Left lung (tissue), 10 donors: Measurements from ENCODE around the gene TAL1. TPM values are rescaled to one million over a fixed set of nuclear protein-coding genes. Genes with fewer than 3 reads are reported as not detected.

Experiments
- ATAC-seq: fragments of 200-7000 bp; cut with Tn5 transposase; one replicate; pipeline ENCODE4 v1.9.1; 2020; ENCODE audit warnings: moderate library complexity
- DNase-seq, 4 donors: peaks; one replicate each; pipeline ENCODE4 v3.0.0-alpha.2; 2013 to 2020
- H3K27ac ChIP-seq, 2 donors: fragments of 200-600 bp; sonication (generic) in 1 of 2; one replicate each; pipeline versions ENCODE4 v1.5.0 to v1.8.0; 2020 to 2021
- H3K27me3 ChIP-seq, 2 donors: fragments of 200-600 bp; sonication (generic) in 1 of 2; one replicate each; pipeline versions ENCODE4 v1.5.0 to v1.8.0; 2020 to 2021
- H3K36me3 ChIP-seq, 2 donors: fragments of 200-600 bp; sonication (generic) in 1 of 2; one replicate each; pipeline versions ENCODE4 v1.5.0 to v1.8.0; 2020 to 2021
- H3K4me1 ChIP-seq, 2 donors: fragments of 200-600 bp; one replicate each; pipeline ENCODE4 v1.8.0; 2021
- H3K4me3 ChIP-seq, 2 donors: fragments of 200-600 bp; sonication (generic) in 1 of 2; one replicate each; pipeline versions ENCODE4 v1.5.0 to v1.8.0; 2020 to 2021; ENCODE audit warnings: mild to moderate bottlenecking in 1 of 2
- H3K9me3 ChIP-seq, 2 donors: fragments of 200-600 bp; sonication (generic) in 1 of 2; one replicate each; pipeline versions ENCODE4 v1.5.0 to v1.8.0; 2020 to 2021
- intact Hi-C, 2 donors: fragments of 100-400 bp; cut with DNase I; formaldehyde crosslinking; loops; one replicate each; pipeline versions ENCODE4 v1.11.2 to v1.14.2; 2022
- polyA plus RNA-seq, 6 donors: library from polyadenylated mRNA; unstranded; fragments of 120-200 nt; gene quantifications; one replicate each; pipeline ENCODE4 v1.2.1, GENCODE V29; 2013; ENCODE audit not compliant: insufficient read length in 6 of 6
- total RNA-seq, 2 donors: library from RNA; stranded (reverse); fragmentation: NEBNext Ultra II Directional; extraction: Animal tissue kit (Norgen Biotek cat#: 25700); gene quantifications; one replicate each; pipeline ENCODE4 v1.2.1, GENCODE V29; 2021
- TF ChIP-seq, protein P1 (sequence below), 2 donors: fragments of 200-600 bp; sonication (generic) in 1 of 2; IDR thresholded peaks; one replicate each; pipeline versions ENCODE4 v1.5.0 to v1.8.0; 2021; ENCODE audit warnings: antibody characterized with exemption in 2 of 2
- donor health status: DM: no; HTN: yes; CAD: no.
- donor health status: DM: no; HTN: no; CAD: no.

Gene TAL1
- total and polyA plus RNA-seq, 8 donors: 8.4 to 13.3 (median 9.5) TPM

DNA sequence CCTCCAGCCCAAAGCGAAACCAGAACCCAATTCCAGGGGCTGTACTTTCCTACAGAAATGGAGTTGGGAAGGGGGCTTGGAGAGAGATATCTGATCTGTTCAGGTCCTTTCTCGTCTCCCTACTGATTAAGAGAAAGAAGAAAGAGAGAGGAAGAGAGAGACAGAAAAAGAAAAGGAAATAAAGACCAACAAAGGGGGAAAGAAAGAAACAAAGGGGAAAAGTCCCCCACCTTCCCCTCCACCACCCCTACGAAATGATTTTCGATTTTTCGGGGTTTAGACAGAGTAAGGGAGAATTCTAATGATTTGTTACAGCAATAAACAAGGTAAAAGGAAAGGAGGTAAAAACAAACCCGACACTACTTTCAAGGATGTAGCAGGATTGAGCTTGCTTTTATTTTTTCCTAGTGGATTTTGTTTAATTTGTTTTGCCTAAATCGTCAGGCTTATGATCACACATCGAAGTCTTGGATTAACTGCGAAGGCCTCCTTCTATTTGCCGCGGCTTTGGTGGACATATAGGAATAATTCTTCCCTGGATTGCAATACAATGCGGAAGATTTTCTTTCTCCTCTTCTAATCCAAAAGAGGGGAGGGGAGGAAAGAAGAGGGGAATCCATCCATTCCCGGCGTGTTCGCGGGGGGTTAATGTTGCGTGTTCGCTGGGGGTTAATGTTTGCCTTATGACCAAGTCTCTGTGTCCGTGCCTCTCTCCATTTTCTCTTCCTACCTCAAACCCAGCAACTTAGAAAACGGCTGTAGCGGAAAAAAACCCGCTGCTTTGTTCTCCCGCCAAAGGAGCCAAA, 1.9 kb downstream of the TAL1 start:
- H3K27ac ChIP-seq: peak overlapping the region; percentile 70 to 79
- H3K9me3 ChIP-seq: no peaks in the 10 kb centered on the region
- TF ChIP-seq, protein P1, sequence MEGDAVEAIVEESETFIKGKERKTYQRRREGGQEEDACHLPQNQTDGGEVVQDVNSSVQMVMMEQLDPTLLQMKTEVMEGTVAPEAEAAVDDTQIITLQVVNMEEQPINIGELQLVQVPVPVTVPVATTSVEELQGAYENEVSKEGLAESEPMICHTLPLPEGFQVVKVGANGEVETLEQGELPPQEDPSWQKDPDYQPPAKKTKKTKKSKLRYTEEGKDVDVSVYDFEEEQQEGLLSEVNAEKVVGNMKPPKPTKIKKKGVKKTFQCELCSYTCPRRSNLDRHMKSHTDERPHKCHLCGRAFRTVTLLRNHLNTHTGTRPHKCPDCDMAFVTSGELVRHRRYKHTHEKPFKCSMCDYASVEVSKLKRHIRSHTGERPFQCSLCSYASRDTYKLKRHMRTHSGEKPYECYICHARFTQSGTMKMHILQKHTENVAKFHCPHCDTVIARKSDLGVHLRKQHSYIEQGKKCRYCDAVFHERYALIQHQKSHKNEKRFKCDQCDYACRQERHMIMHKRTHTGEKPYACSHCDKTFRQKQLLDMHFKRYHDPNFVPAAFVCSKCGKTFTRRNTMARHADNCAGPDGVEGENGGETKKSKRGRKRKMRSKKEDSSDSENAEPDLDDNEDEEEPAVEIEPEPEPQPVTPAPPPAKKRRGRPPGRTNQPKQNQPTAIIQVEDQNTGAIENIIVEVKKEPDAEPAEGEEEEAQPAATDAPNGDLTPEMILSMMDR (IDR thresholded peaks at IDR 0.05): no peak
- intact Hi-C loops: no loop called here
- ATAC-seq (no peak), DNase-seq (no peak)
- peak overlapping the region; percentile 18 to 44 for H3K4me3 ChIP-seq
- H3K27me3 ChIP-seq: peaks cover 86 to 100% of the 10 kb centered on the region in 2 donors
- H3K4me1 ChIP-seq: peaks cover 0 to 44% of the 10 kb centered on the region in 2 donors
- no peaks in the 10 kb centered on the region for H3K36me3 ChIP-seq

DNA sequence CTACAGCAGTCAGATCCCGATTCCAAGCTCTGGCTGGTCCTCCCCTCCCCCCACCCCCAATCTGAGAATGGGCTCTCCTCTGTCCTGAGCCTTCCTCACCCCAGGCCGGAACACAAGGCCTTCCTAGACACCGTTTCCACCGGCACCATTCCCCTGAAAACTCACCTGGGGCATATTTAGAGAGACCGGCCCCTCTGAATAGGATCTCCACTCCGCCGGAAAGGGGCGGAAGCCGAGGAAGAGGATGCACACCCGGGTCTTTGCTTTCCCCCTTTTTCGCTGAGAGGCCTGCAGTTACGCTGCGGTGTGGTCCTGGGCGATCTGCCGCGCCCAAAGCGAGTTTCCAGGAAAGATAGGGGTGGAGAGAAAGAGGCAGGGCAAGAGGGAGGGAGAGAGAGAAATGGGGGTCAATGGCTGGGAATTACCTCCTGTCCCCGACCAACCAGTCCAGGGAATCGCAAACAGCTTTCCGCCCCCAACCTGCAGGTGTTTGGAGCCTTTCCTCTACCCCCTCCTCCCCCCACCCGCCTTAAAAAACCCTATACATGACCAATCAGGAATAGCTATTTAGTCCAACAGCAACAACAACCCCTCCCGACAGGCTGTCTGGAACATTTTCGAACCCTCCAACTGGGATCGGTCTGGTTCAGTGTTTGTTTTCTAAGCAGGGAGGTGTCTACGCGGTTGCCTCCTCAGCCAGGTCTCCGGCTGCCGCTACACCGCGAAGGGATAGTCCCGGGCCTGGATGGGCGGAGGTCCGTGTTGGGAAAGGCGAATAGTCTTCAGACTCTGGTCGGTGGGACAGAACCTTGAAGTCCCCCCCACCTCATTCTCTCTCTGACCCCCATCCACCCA, 2.8 kb downstream of the TAL1 start:
- Histone ChIP-seq H3K4me1 (peaks cover 0 to 47% of the 10 kb centered on the region in 2 donors), H3K4me3 (peak overlapping the region in 1 of 2 donors; percentile 44), H3K27ac (peak overlapping the region; percentile 70 to 79), H3K27me3 (peaks cover 92 to 100% of the 10 kb centered on the region in 2 donors), H3K9me3 (no peaks in the 10 kb centered on the region), H3K36me3 (no peaks in the 10 kb centered on the region)
- DNase-seq (no peak), ATAC-seq (no peak)
- intact Hi-C loops: no loop called here
- TF ChIP-seq, protein P1 (IDR thresholded peaks at IDR 0.05): no peak

DNA sequence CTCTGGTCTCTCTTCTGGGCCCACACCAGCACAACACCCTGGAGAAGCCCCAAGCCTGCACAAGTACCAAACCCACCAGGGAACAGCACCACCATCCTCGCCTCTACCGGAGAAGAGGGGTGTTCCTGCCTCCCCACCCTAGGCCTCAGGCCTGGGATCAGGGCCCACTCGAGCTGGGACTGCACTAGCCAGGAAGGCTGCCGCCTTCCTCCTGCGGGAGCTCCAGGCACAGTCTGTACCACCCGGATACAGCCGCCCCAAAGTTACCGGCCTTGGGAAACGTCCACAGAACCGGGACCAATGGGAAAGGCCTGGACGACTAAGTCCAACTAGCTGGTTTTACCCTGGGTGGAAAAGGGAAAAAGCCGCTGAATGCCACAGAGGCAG, 3.4 kb downstream of the TAL1 start:
- TF ChIP-seq, protein P1 (IDR thresholded peaks at IDR 0.05): no peak
- peak overlapping the region; percentile 70 to 79 for H3K27ac ChIP-seq
- DNase-seq: no peak
- intact Hi-C loops: no loop called here
- no peaks in the 10 kb centered on the region for H3K36me3 ChIP-seq
- ATAC-seq: no peak
- H3K4me1 ChIP-seq: peaks cover 0 to 47% of the 10 kb centered on the region in 2 donors
- peaks cover 93 to 100% of the 10 kb centered on the region in 2 donors for H3K27me3 ChIP-seq
- H3K4me3 ChIP-seq: peak overlapping the region in 1 of 2 donors; percentile 44
- no peaks in the 10 kb centered on the region for H3K9me3 ChIP-seq

DNA sequence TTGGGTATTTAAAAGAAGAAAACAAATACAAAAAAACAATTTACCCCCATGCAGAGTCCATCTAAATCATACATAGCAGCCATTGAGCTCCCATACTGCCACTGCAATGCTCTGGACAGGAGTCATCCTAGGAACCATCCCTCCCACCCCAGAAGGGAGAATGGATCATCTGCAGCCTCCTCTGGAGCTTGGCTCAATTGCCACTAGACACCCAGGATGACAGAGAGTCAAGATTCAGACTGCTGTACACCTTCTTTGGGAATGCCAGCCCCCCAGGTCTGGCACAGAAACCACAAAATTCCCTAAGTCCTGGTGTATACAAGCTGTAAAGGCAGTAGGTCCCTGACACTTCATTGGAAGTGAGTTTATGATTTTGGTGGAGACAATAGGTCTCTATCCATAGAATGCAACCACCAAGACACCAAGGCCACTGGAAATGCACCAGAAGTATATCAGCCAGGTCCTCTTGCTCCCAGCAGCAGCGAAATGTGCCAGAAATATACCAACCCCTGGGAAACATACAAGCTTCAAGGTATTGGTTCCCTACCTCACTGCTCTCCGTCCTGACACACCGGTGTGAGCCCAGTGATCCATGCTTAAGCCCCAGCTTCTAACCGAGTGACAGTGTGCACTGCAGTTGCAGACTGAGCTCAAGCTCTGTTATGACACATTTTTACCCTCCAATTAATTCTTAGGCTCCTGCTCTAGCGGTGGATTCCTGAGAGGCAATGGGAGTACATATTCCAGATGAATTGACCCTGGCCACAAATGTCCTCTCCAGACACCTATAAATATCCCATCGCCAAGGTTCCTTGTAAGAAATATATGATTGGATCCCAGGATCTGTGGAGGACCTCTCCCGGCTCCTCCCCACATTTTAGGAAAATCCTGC, 4.4 kb downstream of the TAL1 start:
- peaks cover 0 to 47% of the 10 kb centered on the region in 2 donors for H3K4me1 ChIP-seq
- DNase-seq (no peak), ATAC-seq (no peak)
- peaks cover 92 to 100% of the 10 kb centered on the region in 2 donors for H3K27me3 ChIP-seq
- peak overlapping the region in 1 of 2 donors; percentile 44 for H3K4me3 ChIP-seq
- peak overlapping the region in 1 of 2 donors; percentile 79 for H3K27ac ChIP-seq
- TF ChIP-seq, protein P1 (IDR thresholded peaks at IDR 0.05): no peak
- H3K36me3 ChIP-seq: no peaks in the 10 kb centered on the region
- intact Hi-C loops: no loop called here
- no peaks in the 10 kb centered on the region for H3K9me3 ChIP-seq
